ENCODE data around the gene SLC16A8.

SLC16A8 gene

GRCh38 chr22:38072322-38073149 lies 11.4 kb downstream of the SLC16A8 start:
- no peak for DNase-seq (ENCODE audit: low spot score)

GRCh38 chr22:38071421-38072321 lies 12.3 kb downstream of the SLC16A8 start:
- no peak for DNase-seq (ENCODE audit: low spot score)

- DNase-seq (ENCODE audit: low spot score), result no peak
These were observed 13.6 kb downstream of the SLC16A8 start for GRCh38 chr22:38070250-38070921.

GRCh38 chr22:38069372-38070249 lies 14.4 kb downstream of the SLC16A8 start:
- DNase-seq (ENCODE audit: low spot score), result no peak

GRCh38 chr22:38068641-38069371 lies 15.2 kb downstream of the SLC16A8 start:
- DNase-seq (ENCODE audit: low spot score), result no peak

- DNase-seq (ENCODE audit: low spot score), result no peak
These were observed 16.1 kb downstream of the SLC16A8 start for GRCh38 chr22:38067761-38068360.

- no peak for DNase-seq (ENCODE audit: low spot score)
These were observed 17.0 kb downstream of the SLC16A8 start for GRCh38 chr22:38067028-38067415.

GRCh38 chr22:38066381-38067027 lies 17.5 kb downstream of the SLC16A8 start:
- no peak for DNase-seq (ENCODE audit: low spot score)

GRCh38 chr22:38065539-38065938 lies 18.4 kb downstream of the SLC16A8 start:
- no peak for DNase-seq (ENCODE audit: low spot score)

- no peak for DNase-seq (ENCODE audit: low spot score)
These were observed 21.2 kb downstream of the SLC16A8 start for GRCh38 chr22:38062791-38063190.

GRCh38 chr22:38056969-38057891 lies 26.8 kb downstream of the SLC16A8 start, which contains the start of gene PICK1:
TSS of gene PICK1 (plus strand) at chr22:38057404. CDS start at chr22:38057810, 406 bp downstream.
- peak; percentile 56 for DNase-seq (ENCODE audit: low spot score)

GRCh38 chr22:38051900-38052862 lies 31.8 kb downstream of the SLC16A8 start:
- DNase-seq (ENCODE audit: low spot score), result peak; percentile 81

GRCh38 chr22:38051261-38051660 lies 32.7 kb downstream of the SLC16A8 start:
- no peak for DNase-seq (ENCODE audit: low spot score)

- DNase-seq (ENCODE audit: low spot score), result no peak
These were observed 33.3 kb downstream of the SLC16A8 start for GRCh38 chr22:38050720-38051119.

- DNase-seq (ENCODE audit: low spot score), result no peak
These were observed 34.0 kb downstream of the SLC16A8 start for GRCh38 chr22:38049812-38050619.

GRCh38 chr22:38046070-38046748 lies 37.8 kb downstream of the SLC16A8 start:
- no peak for DNase-seq (ENCODE audit: low spot score)

Measured in hematopoietic multipotent progenitor cell treated with erythropoietin and hydrocortisone succinate and interleukin-3 and kit ligand, for 17 days (in vitro differentiated cells).